MM.1S (cell line): ENCODE measurements around the gene PPP2R3B.

Experiments
- CTCF ChIP-seq: fragments of 300-600 bp; sonication (generic); IDR thresholded peaks from 2 replicates; pipeline ENCODE4 v1.5.1; 2016; ENCODE audit warnings: antibody characterized with exemption, low read length, mixed read lengths
- EZH2 ChIP-seq: fragments of 300-600 bp; sonication (generic); optimal IDR thresholded peaks from 2 replicates; pipeline ENCODE3; 2017; ENCODE audit warnings: low read depth, mild to moderate bottlenecking, antibody characterized with exemption, low read length, mixed read lengths
- EZH2phosphoT487 ChIP-seq: fragments of 300-600 bp; sonication (generic); IDR thresholded peaks from 2 replicates; pipeline ENCODE4 v1.6.1; 2018; ENCODE audit warnings: antibody characterized with exemption, low read length

GRCh38 chrX:332916-333610, 53.6 kb downstream of the PPP2R3B start:
- no peak for TF ChIP-seq EZH2
- TF ChIP-seq CTCF: no peak
- TF ChIP-seq EZH2phosphoT487: no peak
